Activated CD8-positive, alpha-beta T cell treated with anti-CD3 and anti-CD28 coated beads, Interleukin-2, amount 10 ng/mL, durations not matched to agents 7 days and 5 days (primary cell): ENCODE measurements around the gene AATK. TPM values are rescaled to one million over a fixed set of nuclear protein-coding genes. Genes with fewer than 3 reads are reported as not detected.

ENCODE experiments used
- ATAC-seq: fragments of 150-1000 bp; cut with Tn5 transposase; one replicate; pipeline ENCODE4 v1.10.0; 2021; ENCODE audit warnings: moderate library complexity
- CTCF ChIA-PET: fragments of 350-600 bp; sonication (Branson Sonifier 250); formaldehyde crosslinking; loops from one replicate; lab custom pipeline; 2021; ENCODE audit warnings: antibody characterized with exemption; lab: Charles Lee
- POLR2A ChIA-PET: fragments of 350-600 bp; sonication (Branson Sonifier 250); formaldehyde crosslinking; loops from one replicate; lab custom pipeline; 2021; ENCODE audit warnings: antibody characterized with exemption; lab: Charles Lee
- DNase-seq: peaks from one replicate; pipeline ENCODE4 v3.0.0-alpha.2; 2020
- H3K27ac Mint-ChIP-seq: one replicate; pipeline ENCODE4 v1.8.0; 2021; ENCODE audit warnings: mild to moderate bottlenecking, mixed read lengths
- H3K27me3 Mint-ChIP-seq: one replicate; pipeline ENCODE4 v1.8.0; 2021; ENCODE audit warnings: low read depth, mixed read lengths
- H3K36me3 Mint-ChIP-seq: one replicate; pipeline ENCODE4 v1.8.0; 2021; ENCODE audit warnings: low read depth, mixed read lengths
- H3K4me1 Mint-ChIP-seq: one replicate; pipeline ENCODE4 v1.8.0; 2021; ENCODE audit warnings: low read depth, mixed read lengths
- H3K4me3 Mint-ChIP-seq: one replicate; pipeline ENCODE4 v1.8.0; 2021; ENCODE audit warnings: mild to moderate bottlenecking, mixed read lengths
- H3K9me3 Mint-ChIP-seq: one replicate; pipeline ENCODE4 v1.8.0; 2022; ENCODE audit warnings: mixed read lengths; ENCODE audit not compliant: insufficient read depth
- total RNA-seq, 2 experiments: library from RNA; stranded (reverse); gene quantifications; one replicate each; pipeline ENCODE4 v1.2.3, GENCODE V29; 2021

AATK gene
- total RNA-seq, 2 experiments from 2014 or later, result 0.71 to 1.1 TPM

- no peaks in the 10 kb centered on the region for H3K36me3 Mint-ChIP-seq
- H3K9me3 Mint-ChIP-seq, result no peaks in the 10 kb centered on the region
- H3K27me3 Mint-ChIP-seq, result peaks cover 8% of the 10 kb centered on the region
- ATAC-seq (no peak), DNase-seq (no peak)
- no peak overlapping the region for H3K4me3 Mint-ChIP-seq
- POLR2A ChIA-PET, result no interaction called here
- H3K4me1 Mint-ChIP-seq, result no peaks in the 10 kb centered on the region
- CTCF ChIA-PET, result no interaction called here
- H3K27ac Mint-ChIP-seq, result no peak overlapping the region
Measured at GRCh38 chr17:81178136-81179091, 12.4 kb upstream of the AATK start.

- Mint-ChIP-seq H3K27me3 (peaks cover 10% of the 10 kb centered on the region), H3K9me3 (no peaks in the 10 kb centered on the region), H3K4me3 (no peak overlapping the region), H3K36me3 (no peaks in the 10 kb centered on the region), H3K4me1 (no peaks in the 10 kb centered on the region), H3K27ac (no peak overlapping the region)
- no peak for DNase-seq
- ChIA-PET POLR2A (no interaction called here), CTCF (no interaction called here)
- ATAC-seq, result no peak
Measured at GRCh38 chr17:81176666-81177065, 10.6 kb upstream of the AATK start.

- ChIA-PET POLR2A (no interaction called here), CTCF (no interaction called here)
- DNase-seq (no peak), ATAC-seq (no peak)
- no peak overlapping the region for H3K4me3 Mint-ChIP-seq
- peaks cover 10% of the 10 kb centered on the region for H3K27me3 Mint-ChIP-seq
- no peak overlapping the region for H3K27ac Mint-ChIP-seq
- no peaks in the 10 kb centered on the region for H3K4me1 Mint-ChIP-seq
- no peaks in the 10 kb centered on the region for H3K36me3 Mint-ChIP-seq
- no peaks in the 10 kb centered on the region for H3K9me3 Mint-ChIP-seq
Measured at GRCh38 chr17:81173762-81174155, 7.7 kb upstream of the AATK start.

GRCh38 chr17:81173052-81173761, 7.2 kb upstream of the AATK start:
- no peaks in the 10 kb centered on the region for H3K9me3 Mint-ChIP-seq
- ChIA-PET POLR2A (no interaction called here), CTCF (no interaction called here)
- DNase-seq (no peak), ATAC-seq (no peak)
- H3K4me1 Mint-ChIP-seq, result no peaks in the 10 kb centered on the region
- H3K4me3 Mint-ChIP-seq, result no peak overlapping the region
- H3K36me3 Mint-ChIP-seq, result no peaks in the 10 kb centered on the region
- H3K27me3 Mint-ChIP-seq, result peaks cover 10% of the 10 kb centered on the region
- H3K27ac Mint-ChIP-seq, result no peak overlapping the region

GRCh38 chr17:81171941-81172340, 5.9 kb upstream of the AATK start:
- CTCF ChIA-PET, result no interaction called here
- H3K27ac Mint-ChIP-seq, result no peak overlapping the region

GRCh38 chr17:81170727-81171494, 4.9 kb upstream of the AATK start:
- no peak for ATAC-seq

More at GRCh38 chr17:81171941-81172340, 5.9 kb upstream of the AATK start:
- peaks cover 14% of the 10 kb centered on the region for H3K27me3 Mint-ChIP-seq
- H3K36me3 Mint-ChIP-seq, result no peaks in the 10 kb centered on the region
- ATAC-seq (no peak), DNase-seq (no peak)
- POLR2A ChIA-PET, result no interaction called here
- H3K9me3 Mint-ChIP-seq, result no peaks in the 10 kb centered on the region
- H3K4me3 Mint-ChIP-seq, result no peak overlapping the region
- H3K4me1 Mint-ChIP-seq, result no peaks in the 10 kb centered on the region

GRCh38 chr17:81169870-81170309, 3.9 kb upstream of the AATK start:
- ChIA-PET POLR2A (no interaction called here), CTCF (no interaction called here)
- no peak overlapping the region for H3K4me3 Mint-ChIP-seq
- H3K27ac Mint-ChIP-seq, result no peak overlapping the region
- no peaks in the 10 kb centered on the region for H3K9me3 Mint-ChIP-seq
- DNase-seq, result no peak
- no peaks in the 10 kb centered on the region for H3K36me3 Mint-ChIP-seq
- no peak for ATAC-seq
- H3K4me1 Mint-ChIP-seq, result no peaks in the 10 kb centered on the region
- peaks cover 9% of the 10 kb centered on the region for H3K27me3 Mint-ChIP-seq

More at GRCh38 chr17:81170727-81171494, 4.9 kb upstream of the AATK start:
- H3K36me3 Mint-ChIP-seq, result no peaks in the 10 kb centered on the region
- POLR2A ChIA-PET, result no interaction called here
- no peaks in the 10 kb centered on the region for H3K4me1 Mint-ChIP-seq
- peaks cover 14% of the 10 kb centered on the region for H3K27me3 Mint-ChIP-seq
- CTCF ChIA-PET, result no interaction called here
- no peaks in the 10 kb centered on the region for H3K9me3 Mint-ChIP-seq
- no peak overlapping the region for H3K27ac Mint-ChIP-seq
- no peak for DNase-seq
- no peak overlapping the region for H3K4me3 Mint-ChIP-seq

GRCh38 chr17:81167638-81168037, 1.6 kb upstream of the AATK start:
- no peak overlapping the region for H3K4me3 Mint-ChIP-seq
- ATAC-seq (no peak), DNase-seq (no peak)
- H3K36me3 Mint-ChIP-seq, result no peaks in the 10 kb centered on the region
- H3K4me1 Mint-ChIP-seq, result no peaks in the 10 kb centered on the region
- CTCF ChIA-PET, result no interaction called here
- no peak overlapping the region for H3K27ac Mint-ChIP-seq
- POLR2A ChIA-PET, result interaction anchor here (1.0 kb wide), 1 partner anchor 18 kb away, joined by 3 read pairs; no protein-coding TSS in a partner anchor
- H3K27me3 Mint-ChIP-seq, result peaks cover 7% of the 10 kb centered on the region
- no peaks in the 10 kb centered on the region for H3K9me3 Mint-ChIP-seq

GRCh38 chr17:81167194-81167524, 1.1 kb upstream of the AATK start:
- H3K27ac Mint-ChIP-seq, result no peak overlapping the region
- H3K36me3 Mint-ChIP-seq, result no peaks in the 10 kb centered on the region
- no peak for ATAC-seq
- POLR2A ChIA-PET, result no interaction called here
- no peaks in the 10 kb centered on the region for H3K4me1 Mint-ChIP-seq
- no peak overlapping the region for H3K4me3 Mint-ChIP-seq
- CTCF ChIA-PET, result no interaction called here
- H3K9me3 Mint-ChIP-seq, result no peaks in the 10 kb centered on the region
- H3K27me3 Mint-ChIP-seq, result peaks cover 7% of the 10 kb centered on the region
- DNase-seq, result no peak

- ATAC-seq (no peak), DNase-seq (no peak)
- ChIA-PET CTCF (no interaction called here), POLR2A (interaction anchor here (0.6 kb wide), 1 partner anchor 16 kb away, joined by 3 read pairs; no protein-coding TSS in a partner anchor)
- Mint-ChIP-seq H3K4me1 (peaks cover 1% of the 10 kb centered on the region), H3K27ac (no peak within 1 kb of the TSS), H3K36me3 (no peaks in the 10 kb centered on the region), H3K4me3 (no peak within 1 kb of the TSS), H3K9me3 (no peaks in the 10 kb centered on the region), H3K27me3 (peaks cover 7% of the 10 kb centered on the region)
Measured at GRCh38 chr17:81165246-81166032, 582 bp downstream of the AATK start, which contains the start of gene PVALEF. Gene PVALEF, plus strand, starts transcription at chr17:81165507. Its CDS starts 15,720 bp downstream, at chr17:81181227.
